Uterus (tissue), 2 donors: ENCODE results near the gene DUSP22.

Experiments used
- POLR2A ChIP-seq, 2 donors: fragments of 450-650 bp; IDR thresholded peaks; one replicate each; pipeline ENCODE4 v1.6.1; 2016; ENCODE audit warnings: antibody characterized with exemption in 2 of 2, mild to moderate bottlenecking in 1 of 2, moderate library complexity in 1 of 2
- TF ChIP-seq, protein P1 (sequence below), 4 experiments: fragments of 200-600 bp in 2 of 4; fragments of 450-650 bp in 2 of 4; sonication (generic) in 2 of 4; IDR thresholded peaks; one replicate each; pipeline ENCODE4 v1.5.1; 2016 to 2019; ENCODE audit warnings: antibody characterized with exemption in 4 of 4, mild to moderate bottlenecking in 2 of 4, moderate library complexity in 1 of 4

DNA sequence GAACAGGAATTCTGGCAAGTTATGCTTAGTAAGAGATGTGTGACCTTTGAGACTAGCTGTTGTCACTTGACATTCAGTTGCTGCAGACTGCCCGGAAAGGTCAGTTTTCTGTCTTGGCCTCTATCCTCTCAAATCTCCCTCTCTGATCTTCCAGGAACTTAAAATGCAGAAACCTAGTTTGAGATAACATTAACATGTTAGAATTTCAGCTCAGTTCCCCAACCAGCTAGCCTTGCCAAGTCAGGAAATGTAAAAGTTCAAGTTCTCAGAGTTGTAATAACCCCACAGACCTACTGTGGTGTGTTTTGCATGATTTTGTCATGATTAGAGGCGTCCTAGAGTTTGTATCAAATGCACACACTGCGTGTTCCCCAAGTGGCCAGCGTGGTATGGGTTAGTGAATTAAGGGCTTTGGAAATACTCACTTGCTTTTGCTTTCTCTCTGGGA, 46.6 kb downstream of the DUSP22 start:
- no peak for TF ChIP-seq POLR2A (IDR thresholded peaks at IDR 0.05)
- TF ChIP-seq, protein P1, sequence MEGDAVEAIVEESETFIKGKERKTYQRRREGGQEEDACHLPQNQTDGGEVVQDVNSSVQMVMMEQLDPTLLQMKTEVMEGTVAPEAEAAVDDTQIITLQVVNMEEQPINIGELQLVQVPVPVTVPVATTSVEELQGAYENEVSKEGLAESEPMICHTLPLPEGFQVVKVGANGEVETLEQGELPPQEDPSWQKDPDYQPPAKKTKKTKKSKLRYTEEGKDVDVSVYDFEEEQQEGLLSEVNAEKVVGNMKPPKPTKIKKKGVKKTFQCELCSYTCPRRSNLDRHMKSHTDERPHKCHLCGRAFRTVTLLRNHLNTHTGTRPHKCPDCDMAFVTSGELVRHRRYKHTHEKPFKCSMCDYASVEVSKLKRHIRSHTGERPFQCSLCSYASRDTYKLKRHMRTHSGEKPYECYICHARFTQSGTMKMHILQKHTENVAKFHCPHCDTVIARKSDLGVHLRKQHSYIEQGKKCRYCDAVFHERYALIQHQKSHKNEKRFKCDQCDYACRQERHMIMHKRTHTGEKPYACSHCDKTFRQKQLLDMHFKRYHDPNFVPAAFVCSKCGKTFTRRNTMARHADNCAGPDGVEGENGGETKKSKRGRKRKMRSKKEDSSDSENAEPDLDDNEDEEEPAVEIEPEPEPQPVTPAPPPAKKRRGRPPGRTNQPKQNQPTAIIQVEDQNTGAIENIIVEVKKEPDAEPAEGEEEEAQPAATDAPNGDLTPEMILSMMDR (IDR thresholded peaks at IDR 0.05): no peak
